ENCODE data around the gene PCYOX1L. TPM values are rescaled to one million over a fixed set of nuclear protein-coding genes. Genes with fewer than 3 reads are reported as not detected.

PCYOX1L gene
- total and polyA plus RNA-seq, 8 donors, result 2.1 to 13.4 (median 4.1) TPM; not detected in 1

DNA sequence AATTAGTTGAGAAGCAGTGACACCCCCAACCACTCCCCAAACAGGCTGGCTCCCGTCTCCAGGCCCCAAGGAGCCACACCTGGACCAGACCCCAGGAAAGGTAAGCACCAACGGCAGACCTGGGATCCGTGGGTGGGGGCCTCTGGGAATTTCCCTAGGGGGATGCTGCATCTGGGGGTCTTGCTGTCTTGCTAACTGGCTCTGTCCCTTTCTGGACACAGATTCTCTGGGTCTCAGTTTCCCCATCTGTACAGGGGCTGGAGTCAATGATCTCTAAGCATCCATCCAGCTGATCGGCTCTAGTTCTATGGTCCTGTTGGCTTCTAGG, 49.1 kb downstream of the PCYOX1L start:
- H3K27me3 ChIP-seq, result no peaks in the 10 kb centered on the region
- no peaks in the 10 kb centered on the region for H3K9me3 ChIP-seq
- peak overlapping the region; percentile 28 to 95 (median 89) for H3K27ac ChIP-seq
- 65 to 78% (median 72%) methylated on average over 4 of the region's 4 CpGs for WGBS, 5 donors
- DNase-seq, result no peak
- peaks cover 0 to 48% (median 5%) of the 10 kb centered on the region in 4 donors for H3K36me3 ChIP-seq
- H3K4me3 ChIP-seq, result peak overlapping the region; percentile 46 to 63 (median 59)
- intact Hi-C loops (cut with DNase I; ENCODE audit: low total_unique reads), result no loop called here
- TF ChIP-seq, protein P1, sequence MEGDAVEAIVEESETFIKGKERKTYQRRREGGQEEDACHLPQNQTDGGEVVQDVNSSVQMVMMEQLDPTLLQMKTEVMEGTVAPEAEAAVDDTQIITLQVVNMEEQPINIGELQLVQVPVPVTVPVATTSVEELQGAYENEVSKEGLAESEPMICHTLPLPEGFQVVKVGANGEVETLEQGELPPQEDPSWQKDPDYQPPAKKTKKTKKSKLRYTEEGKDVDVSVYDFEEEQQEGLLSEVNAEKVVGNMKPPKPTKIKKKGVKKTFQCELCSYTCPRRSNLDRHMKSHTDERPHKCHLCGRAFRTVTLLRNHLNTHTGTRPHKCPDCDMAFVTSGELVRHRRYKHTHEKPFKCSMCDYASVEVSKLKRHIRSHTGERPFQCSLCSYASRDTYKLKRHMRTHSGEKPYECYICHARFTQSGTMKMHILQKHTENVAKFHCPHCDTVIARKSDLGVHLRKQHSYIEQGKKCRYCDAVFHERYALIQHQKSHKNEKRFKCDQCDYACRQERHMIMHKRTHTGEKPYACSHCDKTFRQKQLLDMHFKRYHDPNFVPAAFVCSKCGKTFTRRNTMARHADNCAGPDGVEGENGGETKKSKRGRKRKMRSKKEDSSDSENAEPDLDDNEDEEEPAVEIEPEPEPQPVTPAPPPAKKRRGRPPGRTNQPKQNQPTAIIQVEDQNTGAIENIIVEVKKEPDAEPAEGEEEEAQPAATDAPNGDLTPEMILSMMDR (IDR thresholded peaks at IDR 0.05), result no peak
- TF ChIP-seq EP300 (IDR thresholded peaks at IDR 0.05), result no peak
- no peak for TF ChIP-seq POLR2AphosphoS5 (IDR thresholded peaks at IDR 0.05)
- TF ChIP-seq POLR2A (IDR thresholded peaks at IDR 0.05), result no peak
- H3K4me1 ChIP-seq, result peaks cover 8 to 21% (median 16%) of the 10 kb centered on the region in 4 donors

DNA sequence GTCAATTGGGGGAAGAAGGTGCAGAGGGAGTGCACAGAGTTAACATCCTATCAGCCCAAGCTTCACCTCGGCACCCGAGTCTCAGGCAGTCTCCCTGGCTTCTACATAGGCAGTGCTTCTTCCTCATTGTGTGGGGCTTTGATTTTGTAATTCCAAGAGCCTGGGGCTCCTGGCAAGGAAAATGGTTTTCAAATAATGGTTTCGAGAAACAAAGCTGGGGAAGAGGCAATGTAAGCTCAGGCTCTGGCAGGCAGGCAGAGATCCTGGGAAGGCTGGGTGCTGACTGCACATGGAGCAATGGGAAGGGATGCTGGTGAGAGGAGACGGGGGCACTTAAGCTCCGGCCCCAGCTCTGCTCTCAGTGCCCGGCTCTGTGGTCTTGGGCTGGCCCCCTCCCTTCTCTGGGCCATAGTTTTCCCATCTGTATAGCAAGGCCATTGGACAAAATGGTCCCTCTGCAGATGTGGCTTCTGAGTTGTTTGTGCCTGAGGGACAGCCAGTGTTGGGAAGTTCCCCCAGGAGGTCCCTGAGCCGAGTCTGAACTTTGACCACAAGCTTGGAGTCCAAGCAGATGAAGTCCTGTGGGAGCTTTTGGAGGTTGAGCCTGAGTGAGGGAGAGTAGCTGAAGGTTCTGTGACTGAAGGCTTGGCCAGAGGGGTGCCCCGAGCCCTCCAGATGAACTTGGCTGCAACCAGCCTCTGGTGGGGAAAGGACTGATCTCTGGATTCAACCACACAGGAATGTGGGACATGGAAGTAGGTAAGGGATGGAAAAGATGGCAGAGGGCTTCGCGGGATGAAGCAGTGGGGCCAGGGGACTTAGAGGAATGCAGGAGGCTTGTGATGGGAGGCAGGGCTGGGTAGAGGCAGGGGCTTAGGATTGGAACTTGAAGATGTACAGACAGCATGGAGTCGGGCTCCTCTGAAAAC, 49.7 kb downstream of the PCYOX1L start:
- Histone ChIP-seq H3K4me3 (peak overlapping the region; percentile 46 to 63 (median 59)), H3K4me1 (peaks cover 11 to 24% (median 17%) of the 10 kb centered on the region in 4 donors), H3K27ac (peak overlapping the region; percentile 28 to 95 (median 89)), H3K9me3 (no peaks in the 10 kb centered on the region), H3K36me3 (peaks cover 0 to 55% (median 5%) of the 10 kb centered on the region in 4 donors), H3K27me3 (no peaks in the 10 kb centered on the region)
- TF ChIP-seq POLR2A (IDR thresholded peaks at IDR 0.05), result no peak
- no peak for TF ChIP-seq EP300 (IDR thresholded peaks at IDR 0.05)
- TF ChIP-seq POLR2AphosphoS5 (IDR thresholded peaks at IDR 0.05), result no peak
- TF ChIP-seq, protein P1 (IDR thresholded peaks at IDR 0.05), result no peak
- 40 to 68% (median 56%) methylated on average over 11 of the region's 11 CpGs for WGBS, 5 donors
- DNase-seq, result peak in 1 of 2 donors; percentile 17
- intact Hi-C loops (cut with DNase I; ENCODE audit: low total_unique reads), result no loop called here

DNA sequence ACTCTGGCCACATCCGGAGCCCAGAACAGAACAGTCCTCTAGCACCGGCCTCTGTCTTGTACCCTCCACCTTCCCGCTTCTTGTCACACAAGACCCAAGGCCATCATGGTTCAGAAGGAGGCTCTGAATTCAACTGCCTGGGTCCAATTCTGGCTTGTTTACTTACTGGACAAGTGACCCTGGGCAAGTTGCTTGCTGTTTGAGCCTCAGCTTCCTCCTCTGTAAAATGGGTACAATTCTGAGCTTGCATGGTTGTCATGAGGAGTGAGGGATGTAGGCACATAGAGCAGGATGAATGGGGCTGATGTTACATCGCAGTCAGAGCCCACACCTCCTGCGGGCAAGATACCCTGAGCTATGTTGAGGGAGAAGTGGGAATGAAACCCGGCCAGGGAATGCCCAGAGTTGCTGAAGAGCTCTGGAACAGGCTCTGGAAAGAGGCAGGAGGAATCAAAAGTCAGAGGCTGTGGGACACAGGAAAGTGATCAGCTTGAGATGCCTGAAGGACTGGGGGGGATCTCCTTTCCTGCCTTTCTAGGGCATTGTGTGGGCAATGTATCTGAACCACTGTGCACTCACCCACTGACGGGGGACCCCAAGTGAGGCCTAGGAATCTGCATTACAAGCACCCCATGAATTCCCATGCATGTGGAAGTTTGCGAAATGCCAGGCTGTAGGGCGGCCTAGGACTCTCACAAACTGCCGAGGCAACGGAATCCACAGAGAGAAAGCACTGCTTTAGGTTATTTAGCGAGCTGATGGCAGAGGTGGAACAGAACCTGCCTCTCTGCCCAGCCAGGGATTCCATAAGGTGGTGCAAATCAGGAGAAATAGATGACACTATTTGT, 50.6 kb downstream of the PCYOX1L start:
- peak in 1 of 2 donors; percentile 19 for DNase-seq
- Histone ChIP-seq H3K36me3 (peaks cover 0 to 64% (median 5%) of the 10 kb centered on the region in 4 donors), H3K9me3 (no peaks in the 10 kb centered on the region), H3K4me1 (peaks cover 11 to 26% (median 20%) of the 10 kb centered on the region in 4 donors), H3K27ac (peak overlapping the region; percentile 28 to 95 (median 89)), H3K4me3 (peak overlapping the region; percentile 46 to 63 (median 59)), H3K27me3 (no peaks in the 10 kb centered on the region)
- no peak for TF ChIP-seq POLR2AphosphoS5 (IDR thresholded peaks at IDR 0.05)
- intact Hi-C loops (cut with DNase I; ENCODE audit: low total_unique reads), result no loop called here
- WGBS, 5 donors, result 67 to 83% (median 79%) methylated on average over 12 of the region's 12 CpGs

DNA sequence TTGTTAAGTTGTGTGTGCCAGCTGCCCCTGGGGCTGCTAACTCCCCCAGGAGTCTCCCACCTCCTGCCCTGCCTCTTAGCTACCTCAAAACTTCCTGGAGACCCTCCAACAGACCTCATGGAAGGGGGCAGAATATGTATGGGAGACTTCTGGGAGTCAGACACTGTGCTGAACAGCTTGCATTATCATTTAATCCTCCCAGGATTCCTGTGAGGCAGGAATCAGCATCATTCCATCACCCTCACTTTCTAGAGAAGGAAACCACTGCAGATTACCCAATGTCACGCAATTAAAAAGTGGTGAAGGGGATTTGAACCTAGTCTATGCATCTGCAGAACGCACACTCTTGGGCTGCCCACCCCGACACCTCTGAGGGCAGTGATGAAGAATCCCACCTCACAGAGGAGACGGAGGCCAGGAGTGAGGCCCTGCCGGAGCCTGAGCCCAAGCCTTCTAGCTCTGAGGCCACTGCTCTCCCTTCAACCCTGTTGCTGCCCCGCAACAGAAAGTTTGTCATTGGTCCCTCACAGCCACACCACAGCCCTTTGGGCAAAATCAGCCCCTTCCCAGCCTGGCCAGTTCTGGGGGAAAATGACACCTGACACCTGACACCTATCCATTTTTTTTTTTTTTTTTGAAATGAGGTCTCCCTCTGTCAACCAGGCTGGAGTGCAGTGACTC, 51.6 kb downstream of the PCYOX1L start:
- intact Hi-C loops (cut with DNase I; ENCODE audit: low total_unique reads), result no loop called here
- Histone ChIP-seq H3K36me3 (peaks cover 0 to 69% (median 5%) of the 10 kb centered on the region in 4 donors), H3K9me3 (no peaks in the 10 kb centered on the region), H3K27me3 (no peaks in the 10 kb centered on the region), H3K4me3 (peak overlapping the region; percentile 46 to 63 (median 59)), H3K4me1 (peaks cover 7 to 24% (median 20%) of the 10 kb centered on the region in 4 donors), H3K27ac (peak overlapping the region; percentile 24 to 95 (median 89))
- no peak for TF ChIP-seq POLR2A (IDR thresholded peaks at IDR 0.05)
- peak in 1 of 2 donors; percentile 11 for DNase-seq
- WGBS, 5 donors, result 64 to 84% (median 72%) methylated on average over 5 to 6 of the region's 6 CpGs

Measured in stomach (tissue), 9 donors.